ENCODE measurements around the gene MAPT. TPM values are rescaled to one million over a fixed set of nuclear protein-coding genes. Genes with fewer than 3 reads are reported as not detected.
"Not testable (repeated sequence)": the region's sequence is repeated elsewhere in the genome, so short reads cannot be mapped to it uniquely, and the experiment has no call there.

Gene MAPT
- total RNA-seq, 1 donor from 2014 or later, result 0.88 TPM

GRCh38 chr17:45902892-45903346 is 8.6 kb downstream of the MAPT start:
- no peak for ATAC-seq

- no peak for ATAC-seq
Observed at GRCh38 chr17:45904866-45905265, 10.5 kb downstream of the MAPT start.

- no peak for ATAC-seq
Observed at GRCh38 chr17:45905814-45906213, 11.5 kb downstream of the MAPT start.

GRCh38 chr17:45906237-45906636 is 11.9 kb downstream of the MAPT start:
- no peak for ATAC-seq

GRCh38 chr17:45906927-45907622 is 12.7 kb downstream of the MAPT start:
- no peak for ATAC-seq

- no peak for ATAC-seq
Observed at GRCh38 chr17:45907750-45908395, 13.5 kb downstream of the MAPT start.

- ATAC-seq, result no peak
Observed at GRCh38 chr17:45908460-45908859, 14.1 kb downstream of the MAPT start.

GRCh38 chr17:45908935-45909334 is 14.6 kb downstream of the MAPT start:
- ATAC-seq, result no peak

- ATAC-seq, result no peak
Observed at GRCh38 chr17:45910667-45911066, 16.3 kb downstream of the MAPT start.

GRCh38 chr17:45912319-45912718 is 18.0 kb downstream of the MAPT start:
- ATAC-seq, result no peak

- ATAC-seq, result not testable (repeated sequence)
Observed at GRCh38 chr17:45913030-45913429, 18.7 kb downstream of the MAPT start.

- no peak for ATAC-seq
Observed at GRCh38 chr17:45914047-45914717, 19.8 kb downstream of the MAPT start.

GRCh38 chr17:45915263-45915662 is 20.9 kb downstream of the MAPT start:
- ATAC-seq, result no peak

GRCh38 chr17:45917081-45917480 is 22.7 kb downstream of the MAPT start:
- no peak for ATAC-seq

- no peak for ATAC-seq
Observed at GRCh38 chr17:45918241-45918745, 23.9 kb downstream of the MAPT start.

GRCh38 chr17:45919136-45919535 is 24.8 kb downstream of the MAPT start:
- no peak for ATAC-seq

GRCh38 chr17:45920083-45920482 is 25.7 kb downstream of the MAPT start:
- no peak for ATAC-seq

- ATAC-seq, result no peak
Observed at GRCh38 chr17:45923511-45924268, 29.3 kb downstream of the MAPT start.

- no peak for ATAC-seq
Observed at GRCh38 chr17:45924332-45924820, 30.0 kb downstream of the MAPT start.

GRCh38 chr17:45925311-45925710 is 31.0 kb downstream of the MAPT start:
- no peak for ATAC-seq

- no peak for ATAC-seq
Observed at GRCh38 chr17:45927247-45927646, 32.9 kb downstream of the MAPT start.

- no peak for ATAC-seq
Observed at GRCh38 chr17:45929344-45929743, 35.0 kb downstream of the MAPT start.
